Measurements from ENCODE around the gene CFAP161. TPM values are rescaled to one million over a fixed set of nuclear protein-coding genes. Genes with fewer than 3 reads are reported as not detected.

Gene CFAP161
- total and polyA plus RNA-seq, 2 experiments from 2014 or later = 0.13 TPM; not detected in 1

- no peaks in the 10 kb centered on the region for H3K4me1 ChIP-seq (ENCODE audit: insufficient read depth)
- H3K27me3 ChIP-seq (ENCODE audit: insufficient read depth) = no peaks in the 10 kb centered on the region
- no peaks in the 10 kb centered on the region for H3K36me3 ChIP-seq (ENCODE audit: insufficient read depth)
- Mint-ChIP-seq H3K4me3 (no peak overlapping the region), H3K9me3 (no peaks in the 10 kb centered on the region), H3K27ac (no peak overlapping the region), H3K36me3 (ENCODE audit: low read depth) (no peaks in the 10 kb centered on the region), H3K27me3 (ENCODE audit: insufficient read depth, low read depth, poor library complexity) (peaks cover 4% of the 10 kb centered on the region), H3K4me1 (peaks cover 14% of the 10 kb centered on the region; the same call in 2 of the 3 replicates)
- no peaks in the 10 kb centered on the region; the same call in 1 of the 2 replicates for H3K9me2 ChIP-seq (ENCODE audit: insufficient read depth)
- TF ChIP-seq CTCF (conservative IDR thresholded peaks at IDR 0.05; ENCODE audit: low read depth in 2 of 2) = peak in 1 of 2 experiments; percentile 61; a peak in 2 of 4 replicates
- no peak for TF ChIP-seq NANOG (IDR thresholded peaks at IDR 0.05; ENCODE audit: borderline replicate concordance)
- no peak overlapping the region for H3K4me2 ChIP-seq
- H3K4me3 ChIP-seq = no peak overlapping the region
- peak; percentile 36 for DNase-seq (ENCODE audit: low spot score)
- H4K20me1 ChIP-seq (replicated peaks; ENCODE audit: insufficient read depth) = no peaks in the 10 kb centered on the region
- no peaks in the 10 kb centered on the region for H3F3A ChIP-seq (replicated peaks; ENCODE audit: low read depth)
- H3K27ac ChIP-seq (ENCODE audit: low read depth) = no peak overlapping the region
- H3K79me2 ChIP-seq (replicated peaks; ENCODE audit: insufficient read depth) = no peaks in the 10 kb centered on the region
- peak overlapping the region; percentile 66; the same call in 1 of the 2 replicates for H2AFZ ChIP-seq
- peak; percentile 88 for ATAC-seq
Observed at GRCh38 chr15:81182756-81183438, 48.8 kb downstream of the CFAP161 start.

DNA sequence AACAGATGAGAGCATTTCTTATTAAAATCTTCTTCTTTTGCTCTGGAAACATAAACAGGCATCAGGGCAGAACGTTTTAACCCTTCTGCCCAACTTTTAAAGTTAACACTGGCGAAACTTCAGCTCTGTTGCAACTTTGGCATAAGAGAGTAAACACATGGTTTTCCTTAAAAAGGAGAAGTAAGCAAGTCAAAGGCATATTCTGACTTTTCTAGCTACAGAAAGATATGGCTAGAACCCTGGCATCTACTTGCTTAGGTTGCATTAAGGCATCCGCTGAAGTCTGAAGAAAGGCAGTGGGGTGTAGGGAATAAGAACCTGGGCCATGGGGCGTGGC lies 49.3 kb downstream of the CFAP161 start:
- no peak for ATAC-seq
- peaks cover 4% of the 10 kb centered on the region for H3K27me3 Mint-ChIP-seq (ENCODE audit: insufficient read depth, low read depth, poor library complexity)
- no peak overlapping the region for H3K27ac ChIP-seq (ENCODE audit: low read depth)
- TF ChIP-seq CREB1 (CRISPR knock-in tag; IDR thresholded peaks at IDR 0.05; ENCODE audit: low read depth) (no peak), NANOG (IDR thresholded peaks at IDR 0.05; ENCODE audit: borderline replicate concordance) (no peak), POLR2AphosphoS5 (IDR thresholded peaks at IDR 0.05; ENCODE audit: low read depth) (no peak), CTCF (conservative IDR thresholded peaks at IDR 0.05; ENCODE audit: low read depth in 2 of 2) (no peak), STAT1 (IDR thresholded peaks at IDR 0.05; ENCODE audit: unreplicated experiment) (no peak), ZNF462 (CRISPR knock-in tag; IDR thresholded peaks at IDR 0.05) (no peak), JUNB (IDR thresholded peaks at IDR 0.05; ENCODE audit: unreplicated experiment) (no peak), EZH2phosphoT487 (IDR thresholded peaks at IDR 0.05; ENCODE audit: unreplicated experiment) (no peak), ZNF114 (CRISPR knock-in tag; IDR thresholded peaks at IDR 0.05) (no peak)
- TF ChIP-seq, protein P1, sequence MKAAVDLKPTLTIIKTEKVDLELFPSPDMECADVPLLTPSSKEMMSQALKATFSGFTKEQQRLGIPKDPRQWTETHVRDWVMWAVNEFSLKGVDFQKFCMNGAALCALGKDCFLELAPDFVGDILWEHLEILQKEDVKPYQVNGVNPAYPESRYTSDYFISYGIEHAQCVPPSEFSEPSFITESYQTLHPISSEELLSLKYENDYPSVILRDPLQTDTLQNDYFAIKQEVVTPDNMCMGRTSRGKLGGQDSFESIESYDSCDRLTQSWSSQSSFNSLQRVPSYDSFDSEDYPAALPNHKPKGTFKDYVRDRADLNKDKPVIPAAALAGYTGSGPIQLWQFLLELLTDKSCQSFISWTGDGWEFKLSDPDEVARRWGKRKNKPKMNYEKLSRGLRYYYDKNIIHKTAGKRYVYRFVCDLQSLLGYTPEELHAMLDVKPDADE (IDR thresholded peaks at IDR 0.05) = no peak

More for the DNA sequence above, 49.3 kb downstream of the CFAP161 start:
- Histone ChIP-seq H2AFZ (0 out of 2 replicates have a peak overlapping the region, but pooled peaks have one; percentile 69), H3K4me2 (no peak overlapping the region), H3K79me2 (replicated peaks; ENCODE audit: insufficient read depth) (no peaks in the 10 kb centered on the region), H4K20me1 (replicated peaks; ENCODE audit: insufficient read depth) (no peaks in the 10 kb centered on the region), H3K4me1 (ENCODE audit: insufficient read depth) (no peaks in the 10 kb centered on the region), H3K4me3 (no peak overlapping the region), H3K27me3 (ENCODE audit: insufficient read depth) (no peaks in the 10 kb centered on the region), H3K9me2 (ENCODE audit: insufficient read depth) (no peaks in the 10 kb centered on the region; the same call in 1 of the 2 replicates), H3K36me3 (ENCODE audit: insufficient read depth) (no peaks in the 10 kb centered on the region), H3F3A (replicated peaks; ENCODE audit: low read depth) (no peaks in the 10 kb centered on the region)
- H3K4me1 Mint-ChIP-seq = peaks cover 14% of the 10 kb centered on the region; the same call in 2 of the 3 replicates
- H3K27ac Mint-ChIP-seq = no peak overlapping the region
- H3K36me3 Mint-ChIP-seq (ENCODE audit: low read depth) = no peaks in the 10 kb centered on the region
- H3K9me3 Mint-ChIP-seq = no peaks in the 10 kb centered on the region
- DNase-seq (ENCODE audit: low spot score) = no peak
- no peak overlapping the region for H3K4me3 Mint-ChIP-seq

Measured in GM23338 (cell line).